Left lung (tissue), 10 donors: ENCODE measurements around the gene SLAIN1. TPM values are rescaled to one million over a fixed set of nuclear protein-coding genes. Genes with fewer than 3 reads are reported as not detected.

Source experiments
- ATAC-seq: fragments of 200-7000 bp; cut with Tn5 transposase; one replicate; pipeline ENCODE4 v1.9.1; 2020; ENCODE audit warnings: moderate library complexity
- DNase-seq, 4 donors: peaks; one replicate each; pipeline ENCODE4 v3.0.0-alpha.2; 2013 to 2020
- H3K27ac ChIP-seq, 2 donors: fragments of 200-600 bp; sonication (generic) in 1 of 2; one replicate each; pipeline versions ENCODE4 v1.5.0 to v1.8.0; 2020 to 2021
- H3K27me3 ChIP-seq, 2 donors: fragments of 200-600 bp; sonication (generic) in 1 of 2; one replicate each; pipeline versions ENCODE4 v1.5.0 to v1.8.0; 2020 to 2021
- H3K36me3 ChIP-seq, 2 donors: fragments of 200-600 bp; sonication (generic) in 1 of 2; one replicate each; pipeline versions ENCODE4 v1.5.0 to v1.8.0; 2020 to 2021
- H3K4me1 ChIP-seq, 2 donors: fragments of 200-600 bp; one replicate each; pipeline ENCODE4 v1.8.0; 2021
- H3K4me3 ChIP-seq, 2 donors: fragments of 200-600 bp; sonication (generic) in 1 of 2; one replicate each; pipeline versions ENCODE4 v1.5.0 to v1.8.0; 2020 to 2021; ENCODE audit warnings: mild to moderate bottlenecking in 1 of 2
- H3K9me3 ChIP-seq, 2 donors: fragments of 200-600 bp; sonication (generic) in 1 of 2; one replicate each; pipeline versions ENCODE4 v1.5.0 to v1.8.0; 2020 to 2021
- CTCF ChIP-seq, 2 donors: fragments of 200-600 bp; sonication (generic) in 1 of 2; IDR thresholded peaks; one replicate each; pipeline versions ENCODE4 v1.5.0 to v1.8.0; 2021; ENCODE audit warnings: antibody characterized with exemption in 2 of 2
- intact Hi-C, 2 donors: fragments of 100-400 bp; cut with DNase I; formaldehyde crosslinking; loops; one replicate each; pipeline versions ENCODE4 v1.11.2 to v1.14.2; 2022
- polyA plus RNA-seq, 6 donors: library from polyadenylated mRNA; unstranded; fragments of 120-200 nt; gene quantifications; one replicate each; pipeline ENCODE4 v1.2.1, GENCODE V29; 2013; ENCODE audit not compliant: insufficient read length in 6 of 6
- total RNA-seq, 2 donors: library from RNA; stranded (reverse); fragmentation: NEBNext Ultra II Directional; extraction: Animal tissue kit (Norgen Biotek cat#: 25700); gene quantifications; one replicate each; pipeline ENCODE4 v1.2.1, GENCODE V29; 2021
- donor health status: DM: no; HTN: yes; CAD: no.
- donor health status: DM: no; HTN: no; CAD: no.

The SLAIN1 gene
- total and polyA plus RNA-seq, 8 donors = 12.8 to 27.9 (median 26.3) TPM

- intact Hi-C loops = no loop called here
- TF ChIP-seq CTCF (IDR thresholded peaks at IDR 0.05) = no peak
- Histone ChIP-seq H3K27ac (no peak overlapping the region), H3K4me3 (no peak overlapping the region), H3K4me1 (no peaks in the 10 kb centered on the region), H3K9me3 (no peaks in the 10 kb centered on the region), H3K27me3 (no peaks in the 10 kb centered on the region), H3K36me3 (no peaks in the 10 kb centered on the region)
- DNase-seq (no peak), ATAC-seq (no peak)
These were observed 22.6 kb upstream of the SLAIN1 start for GRCh38 chr13:77674852-77675251.

- intact Hi-C loops = no loop called here
- ATAC-seq (no peak), DNase-seq (no peak)
These were observed 18.7 kb upstream of the SLAIN1 start for GRCh38 chr13:77678691-77679235.

GRCh38 chr13:77687799-77688198, 9.7 kb upstream of the SLAIN1 start:
- Histone ChIP-seq H3K27ac (no peak overlapping the region), H3K4me3 (no peak overlapping the region), H3K9me3 (peaks cover 0 to 7% of the 10 kb centered on the region in 2 donors), H3K27me3 (no peaks in the 10 kb centered on the region), H3K36me3 (no peaks in the 10 kb centered on the region), H3K4me1 (no peaks in the 10 kb centered on the region)
- no peak for ATAC-seq
- no peak for TF ChIP-seq CTCF (IDR thresholded peaks at IDR 0.05)
- no peak for DNase-seq
- intact Hi-C loops = no loop called here

More at GRCh38 chr13:77678691-77679235, 18.7 kb upstream of the SLAIN1 start:
- Histone ChIP-seq H3K9me3 (no peaks in the 10 kb centered on the region), H3K4me3 (no peak overlapping the region), H3K4me1 (no peaks in the 10 kb centered on the region), H3K36me3 (no peaks in the 10 kb centered on the region), H3K27ac (no peak overlapping the region), H3K27me3 (no peaks in the 10 kb centered on the region)
- TF ChIP-seq CTCF (IDR thresholded peaks at IDR 0.05) = no peak

GRCh38 chr13:77691871-77692270, 5.6 kb upstream of the SLAIN1 start:
- TF ChIP-seq CTCF (IDR thresholded peaks at IDR 0.05) = no peak
- Histone ChIP-seq H3K27ac (no peak overlapping the region), H3K4me1 (peaks cover 0 to 8% of the 10 kb centered on the region in 2 donors), H3K9me3 (peaks cover 0 to 1% of the 10 kb centered on the region in 2 donors), H3K27me3 (peaks cover 0 to 17% of the 10 kb centered on the region in 2 donors), H3K4me3 (no peak overlapping the region), H3K36me3 (no peaks in the 10 kb centered on the region)
- intact Hi-C loops = no loop called here
- DNase-seq (no peak), ATAC-seq (no peak)

DNA sequence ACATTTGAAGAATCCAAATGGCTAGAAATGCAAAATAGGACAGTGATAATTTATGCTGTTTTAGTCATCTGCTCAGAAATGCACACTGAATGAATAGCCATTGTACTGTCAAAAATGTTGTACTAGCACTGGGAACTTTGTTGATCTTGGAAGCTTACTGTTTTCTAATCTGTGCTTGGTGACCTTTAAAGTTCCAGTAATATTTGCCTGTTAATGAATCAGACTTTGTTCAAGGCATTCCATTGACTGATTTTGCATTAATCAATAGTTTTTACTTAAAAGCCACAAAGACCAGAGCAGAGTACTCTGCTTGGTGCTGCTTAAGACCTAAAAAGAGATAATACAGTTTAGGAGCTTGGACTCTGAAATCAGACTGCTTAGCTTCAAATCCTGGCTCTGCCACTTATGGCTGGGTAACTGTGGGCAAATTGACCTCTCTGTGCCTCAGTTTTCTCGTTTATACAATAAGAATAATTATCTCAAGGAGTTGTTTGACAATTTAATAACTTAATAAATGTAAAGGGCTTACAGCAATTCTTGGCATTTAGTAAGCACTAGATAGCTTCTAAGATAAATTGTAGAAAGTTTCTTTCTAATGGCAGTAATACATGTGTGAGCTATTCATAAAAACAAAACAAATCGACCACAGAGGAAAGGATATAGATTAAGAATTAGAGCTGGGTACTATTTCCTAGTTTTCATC, 4.6 kb upstream of the SLAIN1 start:
- Histone ChIP-seq H3K9me3 (no peaks in the 10 kb centered on the region), H3K27me3 (peaks cover 0 to 26% of the 10 kb centered on the region in 2 donors), H3K4me1 (peaks cover 0 to 12% of the 10 kb centered on the region in 2 donors), H3K27ac (no peak overlapping the region), H3K4me3 (no peak overlapping the region), H3K36me3 (no peaks in the 10 kb centered on the region)
- DNase-seq (no peak), ATAC-seq (no peak)
- no peak for TF ChIP-seq CTCF (IDR thresholded peaks at IDR 0.05)
- intact Hi-C loops = no loop called here
